GM23338 (cell line): ENCODE measurements around the gene PCNT. TPM values are rescaled to one million over a fixed set of nuclear protein-coding genes. Genes with fewer than 3 reads are reported as not detected.

ENCODE experiments used
- ATAC-seq: fragments of 200-7000 bp; cut with Tn5 transposase; 3 replicates; pipeline ENCODE4 v1.9.1; 2020
- DNase-seq: peaks from one replicate; pipeline ENCODE4 v3.0.0-alpha.2; 2015; ENCODE audit warnings: low spot score
- H2AFZ ChIP-seq: fragments of 200-600 bp; sonication (generic); 2 replicates; pipeline ENCODE4 v1.8.0; 2016; ENCODE audit warnings: antibody characterized with exemption, mild to moderate bottlenecking, moderate library complexity
- H3F3A ChIP-seq: fragments of 200-600 bp; sonication (generic); replicated peaks from 2 replicates; pipeline ENCODE4 v1.8.0; 2017; ENCODE audit warnings: antibody characterized with exemption, mixed run types, low read depth
- H3K27ac ChIP-seq: fragments of 200-600 bp; sonication (generic); 2 replicates; pipeline ENCODE4 v1.6.1; 2016; ENCODE audit warnings: low read depth
- H3K27me3 ChIP-seq: fragments of 200-600 bp; sonication (generic); 2 replicates; pipeline ENCODE4 v1.8.0; 2016; ENCODE audit warnings: mild to moderate bottlenecking, mixed run types, moderate library complexity; ENCODE audit not compliant: insufficient read depth
- H3K36me3 ChIP-seq: fragments of 200-600 bp; sonication (generic); 2 replicates; pipeline ENCODE4 v1.8.0; 2016; ENCODE audit warnings: mild to moderate bottlenecking; ENCODE audit not compliant: insufficient read depth
- H3K4me1 ChIP-seq: fragments of 200-600 bp; sonication (generic); 2 replicates; pipeline ENCODE4 v1.8.0; 2016; ENCODE audit warnings: mild to moderate bottlenecking, moderate library complexity; ENCODE audit not compliant: insufficient read depth
- H3K4me2 ChIP-seq: fragments of 200-600 bp; sonication (generic); 2 replicates; pipeline ENCODE4 v1.7.1; 2017; ENCODE audit warnings: mixed run types
- H3K4me3 ChIP-seq: fragments of 200-600 bp; sonication (generic); 2 replicates; pipeline ENCODE4 v1.6.1; 2016; ENCODE audit warnings: mixed run types
- H3K79me2 ChIP-seq: fragments of 200-600 bp; sonication (generic); replicated peaks from 2 replicates; pipeline ENCODE4 v1.8.0; 2017; ENCODE audit warnings: mild to moderate bottlenecking; ENCODE audit not compliant: insufficient read depth
- H3K9me2 ChIP-seq: fragments of 200-600 bp; sonication (generic); 2 replicates; pipeline ENCODE4 v1.8.0; 2017; ENCODE audit not compliant: insufficient read depth
- H4K20me1 ChIP-seq: fragments of 200-600 bp; sonication (generic); replicated peaks from 2 replicates; pipeline ENCODE4 v1.8.0; 2017; ENCODE audit warnings: mild to moderate bottlenecking; ENCODE audit not compliant: insufficient read depth
- H3K27ac Mint-ChIP-seq: 2 replicates; pipeline ENCODE4 v1.8.0; 2020; ENCODE audit warnings: inconsistent platforms, mild to moderate bottlenecking, moderate library complexity, mixed read lengths
- H3K27me3 Mint-ChIP-seq: 3 replicates; pipeline ENCODE4 v1.8.0; 2022; ENCODE audit warnings: low read depth, mild to moderate bottlenecking, moderate library complexity, mixed read lengths, inconsistent platforms; ENCODE audit not compliant: insufficient read depth, poor library complexity
- H3K36me3 Mint-ChIP-seq: 3 replicates; pipeline ENCODE4 v1.8.0; 2021; ENCODE audit warnings: low read depth, mild to moderate bottlenecking, inconsistent platforms, moderate library complexity, mixed read lengths
- H3K4me1 Mint-ChIP-seq: 3 replicates; pipeline ENCODE4 v1.8.0; 2020; ENCODE audit warnings: mild to moderate bottlenecking, inconsistent platforms, mixed read lengths
- H3K4me3 Mint-ChIP-seq: 3 replicates; pipeline ENCODE4 v1.8.0; 2021; ENCODE audit warnings: moderate library complexity, mild to moderate bottlenecking, inconsistent platforms, mixed read lengths
- H3K9me3 Mint-ChIP-seq: 3 replicates; pipeline ENCODE4 v1.8.0; 2020; ENCODE audit warnings: moderate library complexity, mild to moderate bottlenecking, inconsistent platforms, mixed read lengths
- CREB1 ChIP-seq: fragments of 250-450 bp; sonication (Bioruptor Pico); IDR thresholded peaks from 2 replicates; pipeline ENCODE4 v1.5.0; 2020; ENCODE audit warnings: low read depth, mild to moderate bottlenecking, moderate library complexity
- POLR2AphosphoS5 ChIP-seq: IDR thresholded peaks from 2 replicates; pipeline ENCODE4 v1.6.1; 2016; ENCODE audit warnings: antibody characterized with exemption, low read depth
- STAT1 ChIP-seq: IDR thresholded peaks from one replicate; pipeline ENCODE4 v1.6.1; 2016; ENCODE audit warnings: antibody characterized with exemption; ENCODE audit not compliant: unreplicated experiment
- ZNF331 ChIP-seq: fragments of 250-450 bp; sonication (Bioruptor Pico); IDR thresholded peaks from 2 replicates; pipeline ENCODE4 v1.5.0; 2020; ENCODE audit warnings: low read depth, mild to moderate bottlenecking, moderate library complexity
- polyA plus RNA-seq: library from polyadenylated mRNA; unstranded; fragments of >200 nt; fragmentation: Nextera tagmentation; extraction: Ambion mirVana; gene quantifications from 2 replicates; pipeline ENCODE4 v1.2.1, GENCODE V29; 2016
- total RNA-seq: library from RNA; depleted of rRNA; stranded (reverse); fragments of >200 nt; shearing (Covaris generic); gene quantifications from 2 replicates; pipeline ENCODE4 v1.2.3, GENCODE V29; 2014
- TF ChIP-seq, protein P1 (sequence below): fragments of 250-450 bp; sonication (Bioruptor Pico); IDR thresholded peaks from 2 replicates; pipeline ENCODE4 v1.5.0; 2020; ENCODE audit warnings: mild to moderate bottlenecking, moderate library complexity
- TF ChIP-seq, protein P2 (sequence below): IDR thresholded peaks from one replicate; pipeline ENCODE4 v1.6.1; 2018; ENCODE audit warnings: antibody characterized with exemption; ENCODE audit not compliant: unreplicated experiment

The PCNT gene
- total and polyA plus RNA-seq, 2 experiments from 2014 or later: 39.6 to 46.1 TPM

DNA sequence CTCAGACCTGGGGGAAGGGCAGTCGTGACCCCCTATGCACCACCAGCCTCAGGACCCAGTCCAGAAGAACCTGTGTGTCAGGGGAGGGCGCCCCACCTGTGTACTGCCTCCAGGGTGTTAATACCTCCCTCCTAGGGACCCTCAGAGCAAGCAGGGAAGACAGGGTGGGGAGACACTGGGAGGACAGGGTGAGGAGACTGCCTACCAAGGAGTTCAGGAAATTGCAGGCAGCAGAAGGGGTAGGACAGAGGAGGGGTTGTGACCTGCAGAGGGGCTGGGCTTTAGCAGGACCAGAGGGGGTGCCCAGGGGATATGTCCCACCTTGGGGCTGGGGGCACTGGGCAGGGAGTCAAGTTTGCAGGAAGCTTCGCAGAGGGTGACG, 5.5 kb upstream of the PCNT start (continued):
- TF ChIP-seq, protein P1, sequence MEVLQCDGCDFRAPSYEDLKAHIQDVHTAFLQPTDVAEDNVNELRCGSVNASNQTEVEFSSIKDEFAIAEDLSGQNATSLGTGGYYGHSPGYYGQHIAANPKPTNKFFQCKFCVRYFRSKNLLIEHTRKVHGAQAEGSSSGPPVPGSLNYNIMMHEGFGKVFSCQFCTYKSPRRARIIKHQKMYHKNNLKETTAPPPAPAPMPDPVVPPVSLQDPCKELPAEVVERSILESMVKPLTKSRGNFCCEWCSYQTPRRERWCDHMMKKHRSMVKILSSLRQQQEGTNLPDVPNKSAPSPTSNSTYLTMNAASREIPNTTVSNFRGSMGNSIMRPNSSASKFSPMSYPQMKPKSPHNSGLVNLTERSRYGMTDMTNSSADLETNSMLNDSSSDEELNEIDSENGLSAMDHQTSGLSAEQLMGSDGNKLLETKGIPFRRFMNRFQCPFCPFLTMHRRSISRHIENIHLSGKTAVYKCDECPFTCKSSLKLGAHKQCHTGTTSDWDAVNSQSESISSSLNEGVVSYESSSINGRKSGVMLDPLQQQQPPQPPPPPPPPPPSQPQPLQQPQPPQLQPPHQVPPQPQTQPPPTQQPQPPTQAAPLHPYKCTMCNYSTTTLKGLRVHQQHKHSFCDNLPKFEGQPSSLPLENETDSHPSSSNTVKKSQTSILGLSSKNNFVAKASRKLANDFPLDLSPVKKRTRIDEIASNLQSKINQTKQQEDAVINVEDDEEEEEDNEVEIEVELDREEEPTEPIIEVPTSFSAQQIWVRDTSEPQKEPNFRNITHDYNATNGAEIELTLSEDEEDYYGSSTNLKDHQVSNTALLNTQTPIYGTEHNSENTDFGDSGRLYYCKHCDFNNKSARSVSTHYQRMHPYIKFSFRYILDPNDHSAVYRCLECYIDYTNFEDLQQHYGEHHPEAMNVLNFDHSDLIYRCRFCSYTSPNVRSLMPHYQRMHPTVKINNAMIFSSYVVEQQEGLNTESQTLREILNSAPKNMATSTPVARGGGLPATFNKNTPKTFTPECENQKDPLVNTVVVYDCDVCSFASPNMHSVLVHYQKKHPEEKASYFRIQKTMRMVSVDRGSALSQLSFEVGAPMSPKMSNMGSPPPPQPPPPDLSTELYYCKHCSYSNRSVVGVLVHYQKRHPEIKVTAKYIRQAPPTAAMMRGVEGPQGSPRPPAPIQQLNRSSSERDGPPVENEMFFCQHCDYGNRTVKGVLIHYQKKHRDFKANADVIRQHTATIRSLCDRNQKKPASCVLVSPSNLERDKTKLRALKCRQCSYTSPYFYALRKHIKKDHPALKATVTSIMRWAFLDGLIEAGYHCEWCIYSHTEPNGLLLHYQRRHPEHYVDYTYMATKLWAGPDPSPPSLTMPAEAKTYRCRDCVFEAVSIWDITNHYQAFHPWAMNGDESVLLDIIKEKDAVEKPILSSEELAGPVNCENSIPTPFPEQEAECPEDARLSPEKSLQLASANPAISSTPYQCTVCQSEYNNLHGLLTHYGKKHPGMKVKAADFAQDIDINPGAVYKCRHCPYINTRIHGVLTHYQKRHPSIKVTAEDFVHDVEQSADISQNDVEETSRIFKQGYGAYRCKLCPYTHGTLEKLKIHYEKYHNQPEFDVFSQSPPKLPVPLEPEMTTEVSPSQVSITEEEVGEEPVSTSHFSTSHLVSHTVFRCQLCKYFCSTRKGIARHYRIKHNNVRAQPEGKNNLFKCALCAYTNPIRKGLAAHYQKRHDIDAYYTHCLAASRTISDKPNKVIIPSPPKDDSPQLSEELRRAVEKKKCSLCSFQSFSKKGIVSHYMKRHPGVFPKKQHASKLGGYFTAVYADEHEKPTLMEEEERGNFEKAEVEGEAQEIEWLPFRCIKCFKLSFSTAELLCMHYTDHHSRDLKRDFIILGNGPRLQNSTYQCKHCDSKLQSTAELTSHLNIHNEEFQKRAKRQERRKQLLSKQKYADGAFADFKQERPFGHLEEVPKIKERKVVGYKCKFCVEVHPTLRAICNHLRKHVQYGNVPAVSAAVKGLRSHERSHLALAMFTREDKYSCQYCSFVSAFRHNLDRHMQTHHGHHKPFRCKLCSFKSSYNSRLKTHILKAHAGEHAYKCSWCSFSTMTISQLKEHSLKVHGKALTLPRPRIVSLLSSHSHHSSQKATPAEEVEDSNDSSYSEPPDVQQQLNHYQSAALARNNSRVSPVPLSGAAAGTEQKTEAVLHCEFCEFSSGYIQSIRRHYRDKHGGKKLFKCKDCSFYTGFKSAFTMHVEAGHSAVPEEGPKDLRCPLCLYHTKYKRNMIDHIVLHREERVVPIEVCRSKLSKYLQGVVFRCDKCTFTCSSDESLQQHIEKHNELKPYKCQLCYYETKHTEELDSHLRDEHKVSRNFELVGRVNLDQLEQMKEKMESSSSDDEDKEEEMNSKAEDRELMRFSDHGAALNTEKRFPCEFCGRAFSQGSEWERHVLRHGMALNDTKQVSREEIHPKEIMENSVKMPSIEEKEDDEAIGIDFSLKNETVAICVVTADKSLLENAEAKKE (CRISPR knock-in tag): no peak

DNA sequence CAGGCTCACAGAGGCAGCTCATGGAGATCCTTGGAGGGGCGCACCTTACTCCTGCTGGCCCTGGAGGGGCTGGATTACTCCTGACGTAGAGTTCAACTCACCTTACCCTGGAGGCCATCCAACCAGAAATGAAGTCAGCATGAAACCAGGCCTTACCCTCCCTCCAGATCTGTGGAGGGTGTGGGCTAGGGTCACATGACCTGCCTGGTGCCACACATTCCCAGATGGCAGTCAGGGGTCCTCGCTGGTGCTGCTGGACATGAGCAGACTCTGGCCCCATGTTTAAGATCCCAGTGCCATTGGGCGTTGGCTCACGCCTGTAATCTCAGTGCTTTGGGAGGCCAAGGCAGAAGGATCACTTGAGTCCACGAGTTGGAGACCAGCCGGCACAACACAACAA, 4.8 kb upstream of the PCNT start:
- Histone ChIP-seq H2AFZ (no peak overlapping the region), H3F3A (peaks cover 15% of the 10 kb centered on the region), H3K27me3 (no peaks in the 10 kb centered on the region), H3K4me2 (no peak overlapping the region), H3K27ac (no peak overlapping the region), H4K20me1 (peaks cover 25% of the 10 kb centered on the region), H3K4me3 (no peak overlapping the region), H3K9me2 (no peaks in the 10 kb centered on the region), H3K79me2 (peaks cover 29% of the 10 kb centered on the region), H3K4me1 (peaks cover 25% of the 10 kb centered on the region), H3K36me3 (no peaks in the 10 kb centered on the region)
- no peak for TF ChIP-seq STAT1
- no peak for TF ChIP-seq POLR2AphosphoS5
- TF ChIP-seq ZNF331 (CRISPR knock-in tag): no peak
- no peak for TF ChIP-seq CREB1 (CRISPR knock-in tag)
- TF ChIP-seq, protein P2, sequence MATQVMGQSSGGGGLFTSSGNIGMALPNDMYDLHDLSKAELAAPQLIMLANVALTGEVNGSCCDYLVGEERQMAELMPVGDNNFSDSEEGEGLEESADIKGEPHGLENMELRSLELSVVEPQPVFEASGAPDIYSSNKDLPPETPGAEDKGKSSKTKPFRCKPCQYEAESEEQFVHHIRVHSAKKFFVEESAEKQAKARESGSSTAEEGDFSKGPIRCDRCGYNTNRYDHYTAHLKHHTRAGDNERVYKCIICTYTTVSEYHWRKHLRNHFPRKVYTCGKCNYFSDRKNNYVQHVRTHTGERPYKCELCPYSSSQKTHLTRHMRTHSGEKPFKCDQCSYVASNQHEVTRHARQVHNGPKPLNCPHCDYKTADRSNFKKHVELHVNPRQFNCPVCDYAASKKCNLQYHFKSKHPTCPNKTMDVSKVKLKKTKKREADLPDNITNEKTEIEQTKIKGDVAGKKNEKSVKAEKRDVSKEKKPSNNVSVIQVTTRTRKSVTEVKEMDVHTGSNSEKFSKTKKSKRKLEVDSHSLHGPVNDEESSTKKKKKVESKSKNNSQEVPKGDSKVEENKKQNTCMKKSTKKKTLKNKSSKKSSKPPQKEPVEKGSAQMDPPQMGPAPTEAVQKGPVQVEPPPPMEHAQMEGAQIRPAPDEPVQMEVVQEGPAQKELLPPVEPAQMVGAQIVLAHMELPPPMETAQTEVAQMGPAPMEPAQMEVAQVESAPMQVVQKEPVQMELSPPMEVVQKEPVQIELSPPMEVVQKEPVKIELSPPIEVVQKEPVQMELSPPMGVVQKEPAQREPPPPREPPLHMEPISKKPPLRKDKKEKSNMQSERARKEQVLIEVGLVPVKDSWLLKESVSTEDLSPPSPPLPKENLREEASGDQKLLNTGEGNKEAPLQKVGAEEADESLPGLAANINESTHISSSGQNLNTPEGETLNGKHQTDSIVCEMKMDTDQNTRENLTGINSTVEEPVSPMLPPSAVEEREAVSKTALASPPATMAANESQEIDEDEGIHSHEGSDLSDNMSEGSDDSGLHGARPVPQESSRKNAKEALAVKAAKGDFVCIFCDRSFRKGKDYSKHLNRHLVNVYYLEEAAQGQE: no peak
- TF ChIP-seq, protein P1 (CRISPR knock-in tag): no peak
- H3K36me3 Mint-ChIP-seq: peaks cover 34% of the 10 kb centered on the region
- ATAC-seq: no peak
- no peak for DNase-seq
- no peak overlapping the region for H3K27ac Mint-ChIP-seq
- H3K9me3 Mint-ChIP-seq: 0 out of 3 replicates have a peak, but pooled peaks cover 4% of the 10 kb centered on the region
- H3K27me3 Mint-ChIP-seq: peaks cover 16% of the 10 kb centered on the region
- H3K4me1 Mint-ChIP-seq: peaks cover 30% of the 10 kb centered on the region
- no peak overlapping the region; the same call in 2 of the 3 replicates for H3K4me3 Mint-ChIP-seq
